ENCODE measurements around the gene AHSG. TPM values are rescaled to one million over a fixed set of nuclear protein-coding genes. Genes with fewer than 3 reads are reported as not detected.

The AHSG gene
- total RNA-seq, 1 experiment from 2014 or later = not detected

- ChIA-PET CTCF (interaction anchor here (0.5 to 1.8 kb wide), 4 partner anchors 9 to 200 kb away, joined by 3 to 5 read pairs (median 3); no protein-coding TSS in a partner anchor), POLR2A (interaction anchor here (0.7 to 1.6 kb wide), 4 partner anchors 11 to 162 kb away, joined by 3 to 5 read pairs (median 3); partner anchors contain the start of gene EIF4A2)
- no peak overlapping the region for H3K4me3 Mint-ChIP-seq (ENCODE audit: unreplicated experiment)
- no peaks in the 10 kb centered on the region for H3K27me3 Mint-ChIP-seq (ENCODE audit: insufficient read depth, unreplicated experiment)
- H3K27ac Mint-ChIP-seq (ENCODE audit: low read depth, unreplicated experiment) = no peak overlapping the region
- no peaks in the 10 kb centered on the region for H3K36me3 Mint-ChIP-seq (ENCODE audit: insufficient read depth, unreplicated experiment)
- BruUV-seq (replicated peaks) = no TSS peak
- DNase-seq (ENCODE audit: unreplicated experiment) = no peak
- intact Hi-C loops (cut with micrococcal nuclease) = no loop called here
- H3K4me1 Mint-ChIP-seq (ENCODE audit: insufficient read depth, unreplicated experiment) = peaks cover 15% of the 10 kb centered on the region
- H3K9me3 Mint-ChIP-seq (ENCODE audit: unreplicated experiment) = no peaks in the 10 kb centered on the region
- TF ChIP-seq, protein P1, sequence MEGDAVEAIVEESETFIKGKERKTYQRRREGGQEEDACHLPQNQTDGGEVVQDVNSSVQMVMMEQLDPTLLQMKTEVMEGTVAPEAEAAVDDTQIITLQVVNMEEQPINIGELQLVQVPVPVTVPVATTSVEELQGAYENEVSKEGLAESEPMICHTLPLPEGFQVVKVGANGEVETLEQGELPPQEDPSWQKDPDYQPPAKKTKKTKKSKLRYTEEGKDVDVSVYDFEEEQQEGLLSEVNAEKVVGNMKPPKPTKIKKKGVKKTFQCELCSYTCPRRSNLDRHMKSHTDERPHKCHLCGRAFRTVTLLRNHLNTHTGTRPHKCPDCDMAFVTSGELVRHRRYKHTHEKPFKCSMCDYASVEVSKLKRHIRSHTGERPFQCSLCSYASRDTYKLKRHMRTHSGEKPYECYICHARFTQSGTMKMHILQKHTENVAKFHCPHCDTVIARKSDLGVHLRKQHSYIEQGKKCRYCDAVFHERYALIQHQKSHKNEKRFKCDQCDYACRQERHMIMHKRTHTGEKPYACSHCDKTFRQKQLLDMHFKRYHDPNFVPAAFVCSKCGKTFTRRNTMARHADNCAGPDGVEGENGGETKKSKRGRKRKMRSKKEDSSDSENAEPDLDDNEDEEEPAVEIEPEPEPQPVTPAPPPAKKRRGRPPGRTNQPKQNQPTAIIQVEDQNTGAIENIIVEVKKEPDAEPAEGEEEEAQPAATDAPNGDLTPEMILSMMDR (IDR thresholded peaks at IDR 0.05; ENCODE audit: unreplicated experiment) = no peak
Measured at GRCh38 chr3:186621894-186622650, 9.2 kb downstream of the AHSG start.

DNA sequence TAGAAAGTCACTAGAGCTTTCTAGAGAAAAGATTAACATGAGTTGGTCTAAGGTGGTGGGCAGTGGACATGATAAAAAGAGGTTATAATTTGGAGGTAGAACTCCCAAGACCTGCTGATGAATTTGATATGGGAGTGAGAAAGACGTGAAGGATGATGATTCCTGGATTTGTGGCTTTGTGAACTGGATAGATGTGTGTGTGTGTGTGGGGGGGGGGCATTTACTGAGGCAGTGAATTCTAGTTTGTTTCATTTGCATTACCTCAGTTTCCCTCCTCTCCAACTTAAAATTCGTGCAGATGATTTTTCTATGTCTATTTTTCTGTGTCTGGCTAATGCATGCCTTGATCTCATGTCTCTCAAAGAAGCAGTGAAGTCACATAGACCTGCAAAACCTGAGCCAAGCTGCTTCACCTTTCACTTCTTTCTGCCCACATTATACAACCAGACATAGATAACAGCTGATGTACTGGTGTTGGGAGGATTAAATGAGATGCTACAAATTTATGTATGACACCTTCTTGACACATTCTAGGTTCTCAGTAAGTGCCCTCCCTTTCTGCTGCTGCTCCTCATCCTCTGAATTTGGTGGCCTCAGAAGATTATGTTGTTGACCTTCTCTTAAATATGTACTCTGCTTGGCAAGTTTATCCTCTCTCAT, 9.9 kb downstream of the AHSG start:
- no peaks in the 10 kb centered on the region for H3K36me3 Mint-ChIP-seq (ENCODE audit: insufficient read depth, unreplicated experiment)
- H3K27me3 Mint-ChIP-seq (ENCODE audit: insufficient read depth, unreplicated experiment) = no peaks in the 10 kb centered on the region
- TF ChIP-seq, protein P1 (IDR thresholded peaks at IDR 0.05; ENCODE audit: unreplicated experiment) = no peak
- intact Hi-C loops (cut with micrococcal nuclease) = no loop called here
- no peak for DNase-seq (ENCODE audit: unreplicated experiment)
- H3K4me1 Mint-ChIP-seq (ENCODE audit: insufficient read depth, unreplicated experiment) = peaks cover 8% of the 10 kb centered on the region
- H3K9me3 Mint-ChIP-seq (ENCODE audit: unreplicated experiment) = no peaks in the 10 kb centered on the region
- no peak overlapping the region for H3K27ac Mint-ChIP-seq (ENCODE audit: low read depth, unreplicated experiment)
- BruUV-seq (replicated peaks) = no TSS peak
- POLR2A ChIA-PET = interaction anchor here (0.6 to 1.6 kb wide), 6 partner anchors 8 to 161 kb away, joined by 3 to 5 read pairs (median 3); partner anchors contain the start of gene EIF4A2
- H3K4me3 Mint-ChIP-seq (ENCODE audit: unreplicated experiment) = no peak overlapping the region
- CTCF ChIA-PET = interaction anchor here (0.5 to 1.8 kb wide), 5 partner anchors 8 to 199 kb away, joined by 3 to 5 read pairs (median 3); no protein-coding TSS in a partner anchor

DNA sequence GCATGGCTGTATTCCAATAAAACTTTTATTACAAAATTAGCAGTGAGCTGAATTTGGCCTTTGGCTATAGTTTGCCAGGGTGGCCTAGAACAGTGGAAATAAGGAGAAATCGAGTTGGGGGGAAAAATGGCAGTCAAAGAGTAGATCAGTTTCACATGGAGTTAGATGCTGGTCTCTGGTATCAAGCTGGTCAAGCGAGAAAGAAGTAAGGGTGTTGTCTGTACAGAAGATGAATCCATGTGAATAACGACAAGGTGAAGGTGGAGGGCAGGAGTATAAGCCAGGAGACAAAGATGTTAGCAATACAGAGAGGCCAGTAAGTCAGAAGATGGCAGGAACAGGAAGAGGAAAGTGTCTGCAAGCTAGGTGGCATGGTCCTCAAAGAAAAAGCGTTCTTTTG, 11.7 kb downstream of the AHSG start:
- H3K9me3 Mint-ChIP-seq (ENCODE audit: unreplicated experiment) = no peaks in the 10 kb centered on the region
- BruUV-seq (replicated peaks) = no TSS peak
- H3K4me1 Mint-ChIP-seq (ENCODE audit: insufficient read depth, unreplicated experiment) = no peaks in the 10 kb centered on the region
- POLR2A ChIA-PET = interaction anchor here (1.0 kb wide), 2 partner anchors 10 to 159 kb away, joined by 3 to 4 read pairs; partner anchors contain the start of gene EIF4A2
- CTCF ChIA-PET = interaction anchor here (3.0 kb wide), 1 partner anchor 10 kb away, joined by 17 read pairs; no protein-coding TSS in a partner anchor
- intact Hi-C loops (cut with micrococcal nuclease) = no loop called here
- H3K36me3 Mint-ChIP-seq (ENCODE audit: insufficient read depth, unreplicated experiment) = no peaks in the 10 kb centered on the region
- TF ChIP-seq, protein P1 (IDR thresholded peaks at IDR 0.05; ENCODE audit: unreplicated experiment) = no peak
- H3K27me3 Mint-ChIP-seq (ENCODE audit: insufficient read depth, unreplicated experiment) = no peaks in the 10 kb centered on the region
- H3K27ac Mint-ChIP-seq (ENCODE audit: low read depth, unreplicated experiment) = no peak overlapping the region
- DNase-seq (ENCODE audit: unreplicated experiment) = no peak
- H3K4me3 Mint-ChIP-seq (ENCODE audit: unreplicated experiment) = no peak overlapping the region

GRCh38 chr3:186625600-186626042, 12.8 kb downstream of the AHSG start:
- intact Hi-C loops (cut with micrococcal nuclease) = no loop called here
- no peaks in the 10 kb centered on the region for H3K36me3 Mint-ChIP-seq (ENCODE audit: insufficient read depth, unreplicated experiment)

More at GRCh38 chr3:186625600-186626042, 12.8 kb downstream of the AHSG start:
- TF ChIP-seq, protein P1 (IDR thresholded peaks at IDR 0.05; ENCODE audit: unreplicated experiment) = no peak
- no TSS peak for BruUV-seq (replicated peaks)
- DNase-seq (ENCODE audit: unreplicated experiment) = no peak
- POLR2A ChIA-PET = interaction anchor here (0.7 kb wide), 2 partner anchors 10 to 38 kb away, joined by 3 read pairs; no protein-coding TSS in a partner anchor
- H3K4me1 Mint-ChIP-seq (ENCODE audit: insufficient read depth, unreplicated experiment) = no peaks in the 10 kb centered on the region
- CTCF ChIA-PET = interaction anchor here (1.2 to 3.0 kb wide), 4 partner anchors 8 to 198 kb away, joined by 3 to 17 read pairs (median 9); no protein-coding TSS in a partner anchor
- no peak overlapping the region for H3K27ac Mint-ChIP-seq (ENCODE audit: low read depth, unreplicated experiment)
- H3K27me3 Mint-ChIP-seq (ENCODE audit: insufficient read depth, unreplicated experiment) = no peaks in the 10 kb centered on the region
- H3K4me3 Mint-ChIP-seq (ENCODE audit: unreplicated experiment) = no peak overlapping the region
- no peaks in the 10 kb centered on the region for H3K9me3 Mint-ChIP-seq (ENCODE audit: unreplicated experiment)

Measured in MCF 10A (cell line).